HepG2 (cell line): ENCODE data around the gene RRP9. TPM values are rescaled to one million over a fixed set of nuclear protein-coding genes. Genes with fewer than 3 reads are reported as not detected.

Experiments
- CENPT ChIP-seq: sonication (generic); formaldehyde crosslinking; IDR thresholded peaks from 2 replicates; pipeline ENCODE4 v1.8.0; 2022; ENCODE audit warnings: low read depth, mild to moderate bottlenecking, moderate library complexity, missing genetic modification reagents
- ERF ChIP-seq: IDR thresholded peaks from 2 replicates; pipeline ENCODE4 v1.6.1; 2018; ENCODE audit warnings: missing biosample characterization, missing genetic modification reagents
- HES4 ChIP-seq: sonication (generic); formaldehyde crosslinking; IDR thresholded peaks from 2 replicates; pipeline ENCODE4 v1.9.0; 2021; ENCODE audit warnings: mild to moderate bottlenecking, missing genetic modification reagents, borderline replicate concordance
- MAF1 ChIP-seq: sonication (generic); formaldehyde crosslinking; IDR thresholded peaks from 2 replicates; pipeline ENCODE4 v1.5.0; 2020; ENCODE audit warnings: missing genetic modification reagents, borderline replicate concordance
- MAFG ChIP-seq: sonication (generic); formaldehyde crosslinking; IDR thresholded peaks from 2 replicates; pipeline ENCODE4 v1.5.1; 2020; ENCODE audit warnings: mild to moderate bottlenecking, missing genetic modification reagents
- PLRG1 ChIP-seq: fragments of 450-650 bp; conservative IDR thresholded peaks from 2 replicates; pipeline ENCODE4 v1.6.1; 2016
- PRMT3 ChIP-seq: sonication (generic); formaldehyde crosslinking; IDR thresholded peaks from 2 replicates; pipeline ENCODE4 v1.8.1; 2022; ENCODE audit warnings: low read depth, mild to moderate bottlenecking, moderate library complexity, missing genetic modification reagents, borderline replicate concordance
- REL ChIP-seq: sonication (generic); formaldehyde crosslinking; conservative IDR thresholded peaks from 2 replicates; pipeline ENCODE4 v1.8.0; 2022; ENCODE audit warnings: mild to moderate bottlenecking, missing genetic modification reagents, moderate library complexity
- SALL1 ChIP-seq: sonication (generic); formaldehyde crosslinking; IDR thresholded peaks from 2 replicates; pipeline ENCODE4 v1.8.0; 2022; ENCODE audit warnings: mild to moderate bottlenecking, missing genetic modification reagents
- SUZ12 ChIP-seq: fragments of 150-350 bp; IDR thresholded peaks from 2 replicates; pipeline ENCODE4 v1.6.1; 2014; ENCODE audit warnings: low read depth, low read length
- TSC22D2 ChIP-seq: sonication (generic); formaldehyde crosslinking; IDR thresholded peaks from 2 replicates; pipeline ENCODE4 v1.5.1; 2020; ENCODE audit warnings: missing genetic modification reagents, mild to moderate bottlenecking, borderline replicate concordance
- ZFX ChIP-seq: sonication (generic); formaldehyde crosslinking; IDR thresholded peaks from 2 replicates; pipeline ENCODE4 v1.4.0; 2020; ENCODE audit warnings: mild to moderate bottlenecking, low read depth, missing genetic modification reagents, moderate library complexity
- ZMAT3 ChIP-seq: sonication (generic); formaldehyde crosslinking; conservative IDR thresholded peaks from 2 replicates; pipeline ENCODE4 v1.7.0; 2021; ENCODE audit warnings: missing genetic modification reagents
- ZNF326 ChIP-seq: sonication (generic); formaldehyde crosslinking; IDR thresholded peaks from 2 replicates; pipeline ENCODE4 v1.4.0; 2020; ENCODE audit warnings: missing genetic modification reagents, borderline replicate concordance
- ZNF44 ChIP-seq: sonication (generic); formaldehyde crosslinking; IDR thresholded peaks from 2 replicates; pipeline ENCODE4 v1.5.1; 2020; ENCODE audit warnings: mild to moderate bottlenecking, missing genetic modification reagents
- ZNF766 ChIP-seq: sonication (generic); formaldehyde crosslinking; IDR thresholded peaks from 2 replicates; pipeline ENCODE4 v1.5.0; 2020; ENCODE audit warnings: missing genetic modification reagents, borderline replicate concordance
- polyA plus RNA-seq, 8 experiments: library from polyadenylated mRNA; depleted of rRNA in 3 of 8; stranded (reverse) in 7 of 8; unstranded in 1 of 8; fragments of >200 nt; fragmentation: Illumina TruSeq in 4 of 8; extraction: Trizol in 4 of 8; gene quantifications; 2 replicates each; pipeline versions ENCODE4 v1.2.1 to v1.2.3, GENCODE V29; 2011 to 2016; ENCODE audit warnings: low read depth in 4 of 8, missing spikeins in 1 of 8, mixed read lengths in 1 of 8; ENCODE audit not compliant: insufficient read depth in 1 of 8
- total RNA-seq, 5 experiments: library from RNA; depleted of rRNA; stranded (reverse); fragments of >200 nt; fragmentation: Illumina TruSeq; extraction: Trizol; gene quantifications; 2 replicates each; pipeline ENCODE4 v1.2.3, GENCODE V29; 2016; ENCODE audit warnings: low read depth in 1 of 5
- TF ChIP-seq, protein P1 (sequence below): sonication (generic); formaldehyde crosslinking; IDR thresholded peaks from 2 replicates; pipeline ENCODE4 v1.5.0; 2020; ENCODE audit warnings: mild to moderate bottlenecking, missing genetic modification reagents
- TF ChIP-seq, protein P2 (sequence below): sonication (generic); formaldehyde crosslinking; IDR thresholded peaks from 2 replicates; pipeline ENCODE4 v1.5.0; 2020; ENCODE audit warnings: mild to moderate bottlenecking, low read depth, missing genetic modification reagents, borderline replicate concordance
- TF ChIP-seq, protein P3 (sequence below): sonication (generic); formaldehyde crosslinking; conservative IDR thresholded peaks from 2 replicates; pipeline ENCODE4 v1.4.0; 2020; ENCODE audit warnings: missing genetic modification reagents
- TF ChIP-seq, protein P4 (sequence below): sonication (generic); formaldehyde crosslinking; IDR thresholded peaks from 2 replicates; pipeline ENCODE4 v1.5.0; 2020; ENCODE audit warnings: mild to moderate bottlenecking, missing genetic modification reagents
- TF ChIP-seq, protein P5 (sequence below): sonication (generic); formaldehyde crosslinking; IDR thresholded peaks from 2 replicates; pipeline ENCODE4 v1.4.0; 2020; ENCODE audit warnings: missing genetic modification reagents

RRP9 gene
- total and polyA plus RNA-seq, 2 of the 13 experiments (the other 11 are each of a cell fraction or from before 2014, with no cell fraction given) = 14.8 to 44.0 TPM

DNA sequence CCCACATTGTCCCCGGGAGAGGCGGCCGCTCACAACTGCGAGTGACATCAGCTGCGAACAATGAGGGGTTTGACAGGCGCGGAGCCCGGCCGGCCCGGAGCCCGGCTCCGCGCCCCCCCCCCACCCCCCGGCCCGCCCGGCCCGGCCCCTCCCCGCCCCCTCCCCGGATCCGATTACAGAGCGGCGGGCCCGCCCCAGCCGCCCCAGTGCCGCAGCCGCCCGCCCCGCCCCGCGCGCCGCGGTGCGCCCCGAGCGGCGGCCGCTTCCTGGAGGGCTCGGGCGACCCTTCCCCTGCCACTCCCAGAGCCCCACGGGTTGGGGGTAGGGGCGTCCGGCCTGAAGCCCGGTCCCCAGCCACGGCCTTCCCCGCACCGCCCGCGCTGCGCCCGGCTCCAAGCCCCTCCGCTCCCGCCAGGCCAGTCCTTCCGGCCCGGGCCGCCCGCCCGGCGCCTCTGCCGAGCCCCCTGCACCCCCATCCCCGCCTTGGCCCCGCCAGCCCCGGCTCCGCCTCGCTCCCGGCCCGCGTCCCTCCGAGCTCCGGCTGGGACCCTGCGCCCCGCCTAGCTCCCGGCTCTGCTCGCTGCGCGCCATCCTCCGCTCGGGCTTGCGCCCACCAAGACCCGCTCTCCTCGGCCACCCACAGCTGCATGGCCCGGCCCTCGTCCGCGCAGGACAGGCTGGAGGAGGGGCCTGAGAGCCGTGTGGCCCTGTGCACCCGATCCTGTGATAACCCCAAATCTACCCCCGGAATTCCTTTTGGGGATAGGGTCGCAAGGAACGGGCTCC is 25.9 kb upstream of the RRP9 start, which contains the start of gene PCBP4 (continued):
- peak; percentile 19; the same call in 1 of the 2 replicates for TF ChIP-seq SALL1
- peak; percentile 97 for TF ChIP-seq ZNF326 (CRISPR knock-in tag)
- no peak for TF ChIP-seq SUZ12
- TF ChIP-seq, protein P1, sequence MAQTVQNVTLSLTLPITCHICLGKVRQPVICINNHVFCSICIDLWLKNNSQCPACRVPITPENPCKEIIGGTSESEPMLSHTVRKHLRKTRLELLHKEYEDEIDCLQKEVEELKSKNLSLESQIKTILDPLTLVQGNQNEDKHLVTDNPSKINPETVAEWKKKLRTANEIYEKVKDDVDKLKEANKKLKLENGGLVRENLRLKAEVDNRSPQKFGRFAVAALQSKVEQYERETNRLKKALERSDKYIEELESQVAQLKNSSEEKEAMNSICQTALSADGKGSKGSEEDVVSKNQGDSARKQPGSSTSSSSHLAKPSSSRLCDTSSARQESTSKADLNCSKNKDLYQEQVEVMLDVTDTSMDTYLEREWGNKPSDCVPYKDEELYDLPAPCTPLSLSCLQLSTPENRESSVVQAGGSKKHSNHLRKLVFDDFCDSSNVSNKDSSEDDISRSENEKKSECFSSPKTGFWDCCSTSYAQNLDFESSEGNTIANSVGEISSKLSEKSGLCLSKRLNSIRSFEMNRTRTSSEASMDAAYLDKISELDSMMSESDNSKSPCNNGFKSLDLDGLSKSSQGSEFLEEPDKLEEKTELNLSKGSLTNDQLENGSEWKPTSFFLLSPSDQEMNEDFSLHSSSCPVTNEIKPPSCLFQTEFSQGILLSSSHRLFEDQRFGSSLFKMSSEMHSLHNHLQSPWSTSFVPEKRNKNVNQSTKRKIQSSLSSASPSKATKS (CRISPR knock-in tag) = no peak
- no peak for TF ChIP-seq CENPT
- TF ChIP-seq, protein P2, sequence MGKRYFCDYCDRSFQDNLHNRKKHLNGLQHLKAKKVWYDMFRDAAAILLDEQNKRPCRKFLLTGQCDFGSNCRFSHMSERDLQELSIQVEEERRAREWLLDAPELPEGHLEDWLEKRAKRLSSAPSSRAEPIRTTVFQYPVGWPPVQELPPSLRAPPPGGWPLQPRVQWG (CRISPR knock-in tag) = no peak
- no peak for TF ChIP-seq PLRG1
- TF ChIP-seq MAFG (CRISPR knock-in tag) = no peak
- TF ChIP-seq, protein P3, sequence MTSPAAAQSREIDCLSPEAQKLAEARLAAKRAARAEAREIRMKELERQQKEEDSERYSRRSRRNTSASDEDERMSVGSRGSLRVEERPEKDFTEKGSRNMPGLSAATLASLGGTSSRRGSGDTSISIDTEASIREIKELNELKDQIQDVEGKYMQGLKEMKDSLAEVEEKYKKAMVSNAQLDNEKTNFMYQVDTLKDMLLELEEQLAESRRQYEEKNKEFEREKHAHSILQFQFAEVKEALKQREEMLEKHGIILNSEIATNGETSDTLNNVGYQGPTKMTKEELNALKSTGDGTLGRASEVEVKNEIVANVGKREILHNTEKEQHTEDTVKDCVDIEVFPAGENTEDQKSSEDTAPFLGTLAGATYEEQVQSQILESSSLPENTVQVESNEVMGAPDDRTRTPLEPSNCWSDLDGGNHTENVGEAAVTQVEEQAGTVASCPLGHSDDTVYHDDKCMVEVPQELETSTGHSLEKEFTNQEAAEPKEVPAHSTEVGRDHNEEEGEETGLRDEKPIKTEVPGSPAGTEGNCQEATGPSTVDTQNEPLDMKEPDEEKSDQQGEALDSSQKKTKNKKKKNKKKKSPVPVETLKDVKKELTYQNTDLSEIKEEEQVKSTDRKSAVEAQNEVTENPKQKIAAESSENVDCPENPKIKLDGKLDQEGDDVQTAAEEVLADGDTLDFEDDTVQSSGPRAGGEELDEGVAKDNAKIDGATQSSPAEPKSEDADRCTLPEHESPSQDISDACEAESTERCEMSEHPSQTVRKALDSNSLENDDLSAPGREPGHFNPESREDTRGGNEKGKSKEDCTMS (CRISPR knock-in tag) = no peak
- no peak for TF ChIP-seq TSC22D2 (CRISPR knock-in tag)
- peak; percentile 20; the same call in 1 of the 2 replicates for TF ChIP-seq ZFX (CRISPR knock-in tag)
- no peak for TF ChIP-seq ZNF766 (CRISPR knock-in tag)
- TF ChIP-seq REL (CRISPR knock-in tag) = no peak
- TF ChIP-seq ERF (CRISPR knock-in tag) = no peak; the same call in 1 of the 2 replicates
- TF ChIP-seq ZNF44 (CRISPR knock-in tag) = no peak
- TF ChIP-seq, protein P4, sequence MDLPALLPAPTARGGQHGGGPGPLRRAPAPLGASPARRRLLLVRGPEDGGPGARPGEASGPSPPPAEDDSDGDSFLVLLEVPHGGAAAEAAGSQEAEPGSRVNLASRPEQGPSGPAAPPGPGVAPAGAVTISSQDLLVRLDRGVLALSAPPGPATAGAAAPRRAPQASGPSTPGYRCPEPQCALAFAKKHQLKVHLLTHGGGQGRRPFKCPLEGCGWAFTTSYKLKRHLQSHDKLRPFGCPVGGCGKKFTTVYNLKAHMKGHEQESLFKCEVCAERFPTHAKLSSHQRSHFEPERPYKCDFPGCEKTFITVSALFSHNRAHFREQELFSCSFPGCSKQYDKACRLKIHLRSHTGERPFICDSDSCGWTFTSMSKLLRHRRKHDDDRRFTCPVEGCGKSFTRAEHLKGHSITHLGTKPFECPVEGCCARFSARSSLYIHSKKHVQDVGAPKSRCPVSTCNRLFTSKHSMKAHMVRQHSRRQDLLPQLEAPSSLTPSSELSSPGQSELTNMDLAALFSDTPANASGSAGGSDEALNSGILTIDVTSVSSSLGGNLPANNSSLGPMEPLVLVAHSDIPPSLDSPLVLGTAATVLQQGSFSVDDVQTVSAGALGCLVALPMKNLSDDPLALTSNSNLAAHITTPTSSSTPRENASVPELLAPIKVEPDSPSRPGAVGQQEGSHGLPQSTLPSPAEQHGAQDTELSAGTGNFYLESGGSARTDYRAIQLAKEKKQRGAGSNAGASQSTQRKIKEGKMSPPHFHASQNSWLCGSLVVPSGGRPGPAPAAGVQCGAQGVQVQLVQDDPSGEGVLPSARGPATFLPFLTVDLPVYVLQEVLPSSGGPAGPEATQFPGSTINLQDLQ (CRISPR knock-in tag) = 0 out of 2 replicates have a peak, but pooled peaks have one; percentile 48
- TF ChIP-seq, protein P5, sequence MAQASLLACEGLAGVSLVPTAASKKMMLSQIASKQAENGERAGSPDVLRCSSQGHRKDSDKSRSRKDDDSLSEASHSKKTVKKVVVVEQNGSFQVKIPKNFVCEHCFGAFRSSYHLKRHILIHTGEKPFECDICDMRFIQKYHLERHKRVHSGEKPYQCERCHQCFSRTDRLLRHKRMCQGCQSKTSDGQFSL (CRISPR knock-in tag) = peak; percentile 75
- no peak for TF ChIP-seq MAF1 (CRISPR knock-in tag)
- no peak for TF ChIP-seq ZMAT3
- 0 out of 2 replicates have a peak, but pooled peaks have one; percentile 10 for TF ChIP-seq HES4
- no peak for TF ChIP-seq PRMT3 (CRISPR knock-in tag)
